CD4-positive, alpha-beta T cell treated with Interferon gamma for 1 hour (primary cell): ENCODE results near the gene STRAP.
"Not testable (repeated sequence)": the region's sequence is repeated elsewhere in the genome, so short reads cannot be mapped to it uniquely, and the experiment has no call there.

Experiments used
- DNase-seq: peaks from one replicate; pipeline ENCODE4 v3.0.0-alpha.2; 2020

STRAP gene

GRCh38 chr12:15928870-15929571 is 46.8 kb downstream of the STRAP start:
- DNase-seq = no peak

GRCh38 chr12:15931590-15932053 is 49.4 kb downstream of the STRAP start:
- DNase-seq = no peak

GRCh38 chr12:15932327-15932726 is 50.1 kb downstream of the STRAP start:
- DNase-seq = no peak

GRCh38 chr12:15932971-15933370 is 50.8 kb downstream of the STRAP start:
- DNase-seq = no peak

GRCh38 chr12:15933751-15934150 is 51.6 kb downstream of the STRAP start:
- no peak for DNase-seq

GRCh38 chr12:15936751-15937150 is 54.6 kb downstream of the STRAP start:
- DNase-seq = no peak

GRCh38 chr12:15937902-15938301 is 55.7 kb downstream of the STRAP start:
- no peak for DNase-seq

GRCh38 chr12:15939111-15939510 is 56.9 kb downstream of the STRAP start:
- DNase-seq = no peak

- no peak for DNase-seq
Observed at GRCh38 chr12:15942475-15942874, 60.3 kb downstream of the STRAP start.

GRCh38 chr12:15943519-15943918 is 61.3 kb downstream of the STRAP start:
- DNase-seq = not testable (repeated sequence)

- not testable (repeated sequence) for DNase-seq
Observed at GRCh38 chr12:15948461-15948860, 66.3 kb downstream of the STRAP start.
